GM21786 (cell line): ENCODE data around the gene SLC22A23.
A peak's percentile ranks its signal among the peaks of the same experiment; 100 is the strongest.

Source experiments
- ATAC-seq: cut with Tn5 transposase; IDR thresholded peaks from one replicate; pipeline ENCODE4 v1.9.1; 2021; ENCODE audit not compliant: unreplicated experiment

Gene SLC22A23

DNA sequence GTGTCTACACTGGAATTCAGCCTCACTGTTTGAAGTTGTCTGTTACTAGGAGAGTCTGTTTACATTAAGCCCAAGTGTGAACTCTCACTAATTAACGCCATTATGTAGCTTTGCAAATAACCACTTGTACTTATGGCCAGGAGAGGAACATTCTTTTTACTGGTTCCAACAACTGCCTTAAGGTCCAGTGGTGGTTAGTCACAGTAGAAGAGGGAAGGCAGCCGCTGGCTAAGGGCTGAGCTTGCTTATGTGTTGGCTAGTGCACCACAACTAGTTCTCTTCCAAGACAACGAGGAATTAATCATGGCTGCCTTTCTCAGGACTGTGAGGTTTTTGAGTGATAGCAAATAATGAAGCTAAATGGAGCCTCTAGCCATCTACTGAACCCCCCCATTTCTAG, 14.9 kb upstream of the SLC22A23 start:
- no peak for ATAC-seq

DNA sequence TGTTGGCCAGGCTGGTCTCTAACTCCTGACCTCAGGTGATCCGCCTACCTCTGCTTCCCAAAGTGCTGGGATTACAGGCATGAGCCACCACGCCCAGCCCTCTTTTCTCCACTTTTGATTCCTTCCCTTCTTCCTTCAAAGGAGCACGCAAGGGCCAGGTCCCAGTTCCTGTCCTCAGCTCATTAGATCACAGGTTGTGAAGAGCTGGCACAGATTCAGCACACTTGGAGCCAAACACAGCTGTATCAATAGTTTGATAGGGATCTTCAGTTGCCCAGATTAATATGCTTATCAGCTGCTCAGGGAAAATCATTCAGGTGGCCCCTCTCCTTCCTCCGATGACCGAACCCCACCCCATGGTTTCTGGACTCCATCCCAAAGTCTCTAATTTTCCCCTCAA, 14.4 kb upstream of the SLC22A23 start:
- ATAC-seq: no peak

DNA sequence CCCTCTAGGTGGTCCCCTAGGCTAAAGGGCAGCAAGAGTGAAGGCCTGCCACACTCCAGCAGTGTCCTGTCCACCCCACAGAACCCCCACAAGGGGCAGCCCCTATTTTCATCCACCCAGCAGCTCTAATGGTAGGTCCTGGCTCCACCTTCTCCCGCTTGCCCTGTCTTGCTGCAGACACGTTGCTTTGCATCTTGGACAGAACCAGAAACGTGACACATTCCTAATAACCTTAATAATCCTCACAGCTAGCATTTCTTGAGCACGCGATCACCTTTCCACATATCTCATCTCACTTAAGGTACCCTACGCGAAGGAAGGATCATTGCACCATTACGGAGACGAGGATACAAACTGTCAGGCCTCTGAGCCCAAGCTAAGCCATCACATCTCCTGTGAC, 11.7 kb upstream of the SLC22A23 start:
- no peak for ATAC-seq

DNA sequence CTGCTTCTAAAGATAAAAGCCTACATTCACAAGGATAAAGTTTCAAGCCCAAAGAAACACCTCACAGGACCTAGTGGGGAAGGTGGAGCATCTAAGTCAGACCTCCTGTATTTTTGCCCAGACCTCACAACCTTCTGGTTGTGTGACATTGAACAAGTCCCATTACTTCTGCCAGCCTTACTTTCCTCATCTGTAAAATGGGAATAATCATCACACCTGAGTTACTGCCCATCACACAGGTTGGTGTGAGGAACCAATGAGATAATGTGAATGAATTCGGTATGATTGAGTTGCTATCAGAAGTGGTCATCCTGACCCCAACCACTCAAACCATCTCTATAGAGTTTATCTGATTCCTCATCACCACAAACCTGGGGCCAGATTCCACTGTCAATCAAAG, 11.1 kb upstream of the SLC22A23 start:
- ATAC-seq: no peak

DNA sequence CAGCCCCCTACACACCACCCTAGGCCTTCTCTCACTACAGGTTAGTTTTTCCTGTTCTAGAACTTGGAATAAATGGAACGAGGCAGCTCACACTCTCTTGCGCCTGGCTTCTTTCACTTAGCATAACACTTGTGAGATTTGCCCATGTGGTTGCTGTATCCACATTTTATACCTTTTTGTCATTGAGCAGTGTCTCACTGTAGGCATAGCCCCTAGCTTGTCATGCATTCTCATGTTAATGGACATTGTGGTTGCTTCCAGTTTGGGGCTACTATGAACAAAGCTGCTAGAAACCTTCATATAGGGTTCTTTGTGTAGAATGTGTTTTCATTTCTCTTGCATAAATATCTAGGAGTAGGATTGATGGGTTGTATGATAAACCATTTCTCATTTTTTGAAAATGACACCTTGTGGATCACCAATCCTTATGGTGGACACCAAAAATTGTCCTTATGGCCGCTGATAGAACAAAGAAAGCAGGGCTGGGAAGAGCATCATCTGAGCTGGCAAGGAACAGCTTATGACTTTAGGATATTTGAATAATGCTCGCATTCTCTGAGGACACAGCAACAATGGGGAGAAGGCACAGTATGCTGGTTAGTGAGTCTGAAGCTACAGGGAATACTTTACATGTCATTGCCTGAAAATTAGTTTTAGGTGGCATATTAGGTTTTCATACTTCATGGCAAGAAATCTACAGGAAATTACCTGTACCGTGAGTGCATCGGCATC, 9.8 kb upstream of the SLC22A23 start:
- ATAC-seq: no peak

DNA sequence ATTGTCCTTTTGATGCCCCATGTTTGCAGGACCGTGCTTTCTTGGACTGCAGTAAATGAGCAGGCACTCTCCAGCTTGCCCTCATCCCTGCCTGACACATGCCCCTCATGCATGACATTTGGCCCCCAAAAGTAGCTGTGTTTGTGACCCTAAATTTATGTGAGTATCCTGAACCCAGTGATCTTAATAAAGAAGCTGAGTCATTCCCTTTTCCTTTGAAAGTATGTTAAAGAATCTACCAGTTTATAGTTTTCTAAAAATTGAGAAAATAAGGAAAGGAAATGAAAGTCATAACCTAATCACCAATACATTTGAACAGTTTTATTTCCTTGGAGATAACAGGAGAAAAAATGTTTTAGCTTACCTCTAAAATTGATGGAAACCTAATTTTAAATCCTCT, 3.4 kb upstream of the SLC22A23 start:
- ATAC-seq: no peak

DNA sequence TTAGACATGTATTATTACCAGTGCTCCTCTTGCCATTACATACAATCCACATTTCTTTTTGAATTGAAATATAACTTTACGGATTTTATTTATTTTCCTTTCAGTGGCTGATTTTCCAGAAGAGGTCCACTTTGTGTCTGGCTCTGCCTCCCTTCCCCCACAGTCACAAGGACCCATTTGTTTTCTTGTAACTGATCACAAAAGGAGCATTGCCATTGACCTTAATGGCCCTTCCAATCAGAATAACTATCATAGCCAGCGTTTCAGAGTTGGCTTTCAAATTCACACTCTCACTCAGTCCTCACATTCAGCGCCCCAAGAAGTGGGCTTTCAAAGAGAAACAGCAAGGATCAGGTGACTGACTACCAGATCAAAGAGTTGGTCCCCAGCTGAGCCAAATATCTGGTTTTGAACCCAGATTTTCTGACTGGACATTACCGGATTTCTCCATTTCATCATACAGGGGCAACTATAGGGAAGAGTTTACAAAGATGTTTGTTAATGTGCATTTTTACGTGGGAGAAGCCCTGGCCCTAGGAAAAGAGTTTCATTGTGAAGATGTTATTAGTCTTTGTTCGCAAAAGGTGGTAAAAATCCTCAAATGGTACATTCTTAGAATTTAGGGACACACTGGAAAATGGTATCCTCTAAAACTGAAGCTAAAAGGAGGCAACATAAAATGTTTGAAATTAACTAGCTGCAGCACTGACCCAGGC, 2.0 kb upstream of the SLC22A23 start:
- ATAC-seq: no peak

DNA sequence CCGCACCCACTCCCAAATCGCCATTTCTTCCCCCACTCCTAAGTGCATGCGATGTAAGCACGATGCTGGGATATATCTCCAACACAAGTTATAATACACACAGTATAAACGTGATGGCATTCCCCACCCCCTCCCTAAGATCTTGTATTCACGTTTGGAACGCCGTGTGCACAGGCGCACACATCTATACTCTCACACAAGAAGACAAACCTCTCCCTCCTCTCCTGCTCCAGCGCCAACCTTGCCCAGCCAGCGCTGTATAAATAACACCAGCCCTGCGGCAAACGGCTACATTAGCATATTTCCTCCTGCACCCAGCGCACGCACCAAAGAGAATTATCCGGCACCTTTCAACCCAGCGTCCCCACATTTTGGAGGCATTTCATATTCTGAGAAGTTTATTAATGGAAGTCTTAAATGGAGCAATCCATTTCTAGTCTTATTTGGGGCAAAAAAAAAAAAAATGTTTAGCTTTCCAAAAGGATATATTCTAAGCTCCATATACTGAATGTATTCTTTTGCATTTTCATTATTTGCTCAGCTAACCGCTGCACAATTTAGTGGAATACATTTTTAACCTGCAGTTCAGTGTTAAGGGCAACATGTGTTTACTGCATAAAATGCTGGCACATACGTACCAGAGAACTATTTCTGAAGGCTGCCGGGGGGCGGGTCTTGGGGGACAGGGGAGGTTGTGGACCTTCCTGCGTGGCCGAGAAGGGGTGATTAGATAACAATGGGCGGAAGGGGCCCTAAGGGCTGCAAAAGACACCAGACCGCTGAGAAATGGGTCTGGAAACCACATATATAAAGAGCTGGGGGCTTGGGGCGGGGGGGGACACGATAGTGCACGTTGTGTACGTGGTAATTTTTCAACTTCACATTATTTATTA, 1.1 kb upstream of the SLC22A23 start:
- ATAC-seq: no peak

DNA sequence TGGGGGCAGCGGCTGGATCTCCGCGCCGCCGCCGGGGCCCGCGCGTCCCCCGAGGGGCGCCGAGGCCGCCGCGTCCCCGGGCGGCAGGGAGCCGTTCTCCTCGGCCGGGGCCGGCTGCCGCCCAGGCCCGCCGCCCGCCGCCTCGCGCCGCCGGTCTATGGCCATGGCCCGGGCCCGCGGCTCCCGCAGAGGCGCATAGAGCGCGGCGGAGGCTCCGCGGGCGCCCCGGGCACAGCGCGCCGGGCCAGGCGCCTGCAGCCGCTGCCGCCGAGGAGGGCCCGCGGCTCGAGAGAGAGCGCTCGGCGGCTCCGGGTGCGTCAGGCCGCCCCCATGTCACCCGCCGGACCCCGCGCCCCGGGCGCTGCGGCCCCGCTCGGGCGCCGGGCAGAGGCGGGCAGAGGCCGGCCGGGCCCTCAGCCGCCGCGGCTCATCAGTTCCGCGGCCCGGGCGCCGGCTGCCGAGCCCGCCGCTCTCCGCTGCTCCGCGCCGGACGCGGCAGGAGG, 404 bp downstream of the SLC22A23 start:
- ATAC-seq: peak; percentile 25

DNA sequence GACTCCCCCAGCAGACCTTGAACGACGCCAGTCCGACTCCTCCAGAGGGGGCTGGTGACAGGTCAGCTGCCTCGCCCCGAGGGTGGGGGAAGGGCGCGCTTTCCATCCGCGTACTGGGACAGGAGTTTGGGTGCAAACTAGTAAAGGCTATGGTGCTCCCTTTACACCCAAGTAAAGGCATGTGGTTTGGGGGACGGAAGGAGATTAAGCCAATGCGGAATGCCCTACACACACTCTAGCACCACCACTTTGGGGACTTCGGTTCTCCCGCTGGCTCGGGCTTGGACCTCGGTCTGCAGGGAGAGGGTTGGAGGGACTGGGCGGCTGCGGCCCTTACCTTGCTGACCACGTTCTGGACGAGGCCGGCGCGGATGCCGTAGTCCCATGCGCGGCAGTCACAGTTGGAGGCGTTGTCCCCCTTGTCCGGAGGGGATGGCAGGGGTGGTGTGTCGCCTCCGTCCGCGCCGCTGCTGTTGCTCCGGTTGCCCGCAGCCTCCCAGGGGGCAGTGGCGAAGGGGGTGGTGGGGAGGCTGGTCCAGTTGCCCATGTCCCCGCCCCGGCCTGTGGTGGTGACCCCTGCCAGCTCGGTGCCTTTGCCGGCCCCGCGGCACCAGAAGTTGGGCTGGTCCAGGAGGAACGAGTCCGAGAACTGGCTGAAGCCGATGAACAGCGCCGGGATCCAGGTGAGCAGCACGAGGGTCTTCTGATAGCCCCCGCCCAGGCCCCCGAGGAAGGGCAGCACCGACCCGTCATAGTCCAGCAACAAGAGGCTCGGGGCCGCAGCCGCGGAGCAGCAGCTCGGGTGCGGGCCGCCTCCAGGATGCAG, 1.1 kb downstream of the SLC22A23 start:
- ATAC-seq: no peak

DNA sequence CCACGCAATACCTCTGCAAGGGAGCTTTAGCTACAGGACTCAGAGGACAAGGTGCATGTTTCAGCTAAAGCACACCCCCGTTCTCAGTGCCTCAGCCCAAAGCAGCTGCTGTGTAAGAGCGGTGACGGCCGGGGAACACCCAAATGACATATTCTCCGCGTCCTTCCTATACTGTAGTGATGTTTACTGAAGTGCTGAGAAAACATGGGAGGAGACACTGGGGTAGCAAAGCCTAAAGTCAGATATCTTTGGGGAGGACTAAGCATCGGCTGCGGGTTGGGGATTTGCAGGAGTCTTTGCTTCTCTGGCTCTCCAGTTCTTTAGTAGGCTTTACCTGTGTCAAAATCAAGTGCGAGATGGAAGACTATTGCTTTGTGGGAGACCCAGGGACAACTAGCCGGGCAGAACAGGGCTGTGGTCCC, 1.7 kb downstream of the SLC22A23 start:
- no peak for ATAC-seq

DNA sequence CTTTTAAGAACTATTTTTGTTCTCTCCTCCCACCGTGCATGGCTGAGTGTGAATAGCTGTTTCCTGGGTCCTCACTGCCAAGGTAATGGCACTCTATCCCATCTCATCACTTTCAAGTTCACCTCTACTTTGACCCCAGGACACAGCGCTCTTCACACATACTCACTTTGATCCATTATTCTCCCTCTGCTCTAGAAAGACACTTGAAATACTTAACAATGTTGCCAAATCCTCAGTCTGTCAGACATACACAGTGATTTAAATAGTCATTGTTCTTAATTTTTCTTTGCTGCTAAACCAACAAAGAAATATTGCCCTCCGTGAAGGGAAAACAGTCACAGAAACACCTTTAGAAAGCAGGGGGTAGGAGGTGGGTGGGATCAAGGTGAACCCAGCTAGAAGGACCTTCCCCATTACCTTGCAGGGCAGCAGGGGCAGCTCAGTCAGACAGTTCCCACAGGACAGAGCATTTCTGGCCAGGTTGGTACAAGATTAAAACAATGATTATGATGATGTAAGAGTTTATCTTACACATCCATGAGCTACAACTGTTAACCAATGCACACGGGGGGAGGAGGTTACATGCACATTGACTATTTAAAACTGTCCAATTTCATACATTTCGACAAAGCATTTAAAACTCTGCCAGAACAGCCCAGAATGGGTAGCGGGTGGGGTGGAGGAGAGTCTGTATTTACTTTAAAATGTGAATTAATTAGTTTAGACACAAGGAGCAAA, 2.4 kb downstream of the SLC22A23 start:
- ATAC-seq: no peak

DNA sequence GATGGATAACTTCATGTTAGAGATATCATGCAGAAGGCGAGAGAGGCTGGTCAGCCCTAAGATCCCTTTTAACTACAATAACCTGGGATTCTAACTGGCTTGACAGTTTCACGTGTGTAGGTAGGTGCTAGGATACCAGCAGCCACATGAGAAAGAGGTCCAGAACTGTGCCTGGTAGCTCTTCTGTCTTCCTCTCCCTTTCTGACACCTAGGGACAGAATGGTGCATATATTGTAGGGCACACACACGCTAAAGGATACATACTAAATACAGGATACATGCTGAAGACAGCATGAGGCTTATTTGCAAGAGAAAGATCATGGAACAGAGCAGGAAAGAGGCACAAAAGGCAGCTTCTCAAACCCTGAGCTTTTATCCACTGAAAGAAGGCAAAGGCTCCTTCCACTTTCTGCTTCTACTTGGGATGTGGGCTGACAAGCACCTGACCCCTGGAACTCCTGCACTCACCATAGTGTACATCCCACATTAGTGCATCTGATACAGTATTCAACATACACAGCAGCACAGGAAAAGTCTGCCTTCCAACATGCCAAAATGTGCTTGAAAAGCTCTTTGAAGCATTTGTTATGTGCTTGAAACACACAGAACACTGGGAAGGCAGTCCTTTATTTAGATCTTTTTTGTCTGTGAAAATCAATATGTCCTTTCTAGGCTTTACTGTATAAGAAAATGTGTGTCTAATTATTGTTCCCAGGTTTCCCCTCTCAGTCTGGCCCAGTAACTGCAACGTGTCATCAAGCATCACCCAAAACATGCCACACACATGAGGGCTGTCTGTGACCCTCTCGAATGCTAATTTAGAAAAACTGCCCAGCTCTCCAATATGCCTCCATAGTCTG, 3.2 kb downstream of the SLC22A23 start:
- no peak for ATAC-seq

DNA sequence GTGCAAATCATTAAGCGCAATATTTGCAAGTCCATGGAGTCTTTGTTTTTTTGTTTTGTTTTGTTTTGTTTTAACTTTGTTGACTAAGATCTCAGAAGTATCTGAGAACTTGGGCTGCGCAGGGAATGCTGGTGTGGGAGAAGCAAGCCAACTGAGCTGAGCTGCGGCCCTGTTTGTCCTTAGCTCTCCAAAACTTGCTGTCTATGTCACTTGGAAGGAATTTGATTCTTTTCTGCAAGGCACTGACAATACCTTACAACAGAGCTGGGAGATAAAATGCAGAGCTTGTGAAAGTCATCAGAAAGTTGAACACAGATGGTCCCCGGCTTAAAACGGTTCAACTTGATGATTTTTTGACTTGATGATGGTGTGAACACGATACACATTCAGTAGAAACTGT, 5.4 kb downstream of the SLC22A23 start:
- ATAC-seq: no peak

DNA sequence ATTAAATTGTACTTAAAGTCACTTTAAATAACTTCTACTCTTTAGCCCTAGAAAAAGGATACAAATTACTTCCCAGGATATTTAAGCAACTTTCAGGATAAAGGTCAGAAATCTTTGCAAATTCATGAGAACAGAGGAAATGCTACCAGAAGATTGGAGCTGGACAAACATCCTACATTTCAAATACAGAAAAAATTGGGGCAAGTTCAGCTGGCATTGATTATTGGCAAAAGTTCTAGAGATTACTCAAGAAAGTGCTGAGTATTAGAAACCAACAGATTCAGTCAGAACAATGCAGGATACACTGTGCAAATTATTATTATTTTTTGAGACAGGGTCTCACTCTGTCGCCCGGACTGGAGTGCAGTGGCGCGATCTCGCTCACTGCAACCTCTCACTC, 6.0 kb downstream of the SLC22A23 start:
- ATAC-seq: no peak

DNA sequence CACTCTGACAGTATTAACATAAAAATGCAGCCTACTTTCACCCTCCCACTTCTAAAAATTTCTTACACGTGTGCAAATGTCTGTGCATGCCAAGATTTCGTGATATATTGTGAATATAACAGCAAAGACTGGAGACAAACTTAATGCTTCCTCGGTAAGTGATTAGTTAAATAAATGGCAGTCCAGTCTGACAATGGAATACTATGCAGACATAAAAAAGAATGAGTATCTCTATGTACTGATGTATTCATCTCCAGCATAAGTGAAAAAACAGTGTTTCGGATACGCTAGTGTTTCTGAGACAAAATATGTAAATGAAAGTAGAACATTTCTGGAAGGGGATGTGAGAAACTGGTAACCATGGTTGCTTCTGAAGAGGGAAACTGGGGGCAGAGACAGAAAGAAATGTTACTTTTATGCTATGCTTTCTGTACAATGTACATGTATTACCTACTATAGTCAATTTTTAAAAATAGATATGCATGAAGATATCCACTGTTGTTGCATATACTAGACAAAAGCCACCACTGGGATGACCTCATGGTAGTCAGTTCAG, 7.0 kb downstream of the SLC22A23 start:
- ATAC-seq: no peak

DNA sequence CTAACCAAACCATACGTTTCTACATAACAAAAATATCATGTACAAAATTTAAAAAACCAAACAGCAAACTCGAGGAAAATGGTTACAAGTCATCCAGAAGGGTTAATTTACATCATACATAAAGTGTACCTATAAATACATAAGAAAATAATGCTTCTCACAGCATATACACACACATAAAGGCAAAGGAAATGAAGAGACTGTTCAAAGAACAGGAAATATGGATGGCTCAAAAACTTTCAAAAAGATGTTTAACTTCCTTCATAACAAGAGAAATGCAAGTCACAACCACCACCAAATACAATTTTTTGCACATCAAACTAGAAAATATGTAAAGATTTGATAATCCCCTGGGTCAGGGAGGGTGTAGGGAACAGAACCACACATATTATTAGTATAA, 7.5 kb downstream of the SLC22A23 start:
- ATAC-seq: no peak

DNA sequence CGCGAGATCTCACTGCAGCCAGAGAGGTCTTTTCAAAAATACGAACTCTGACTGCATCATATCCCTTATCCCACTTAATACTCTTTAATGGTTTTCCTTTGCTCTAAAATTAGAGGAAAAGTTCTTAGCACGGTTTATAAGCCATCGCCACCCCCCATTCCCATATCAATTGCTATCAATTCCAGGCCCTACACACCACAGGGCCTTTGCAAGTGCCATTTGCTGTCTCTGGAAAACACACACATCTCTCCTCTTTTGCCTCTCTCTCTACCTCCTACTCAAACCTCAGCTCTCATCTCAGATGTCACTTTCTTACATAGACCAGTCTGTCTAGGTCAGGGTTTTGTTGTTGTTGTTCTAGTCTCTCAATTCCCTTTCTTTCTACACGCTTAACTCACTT, 9.8 kb downstream of the SLC22A23 start:
- ATAC-seq: no peak

DNA sequence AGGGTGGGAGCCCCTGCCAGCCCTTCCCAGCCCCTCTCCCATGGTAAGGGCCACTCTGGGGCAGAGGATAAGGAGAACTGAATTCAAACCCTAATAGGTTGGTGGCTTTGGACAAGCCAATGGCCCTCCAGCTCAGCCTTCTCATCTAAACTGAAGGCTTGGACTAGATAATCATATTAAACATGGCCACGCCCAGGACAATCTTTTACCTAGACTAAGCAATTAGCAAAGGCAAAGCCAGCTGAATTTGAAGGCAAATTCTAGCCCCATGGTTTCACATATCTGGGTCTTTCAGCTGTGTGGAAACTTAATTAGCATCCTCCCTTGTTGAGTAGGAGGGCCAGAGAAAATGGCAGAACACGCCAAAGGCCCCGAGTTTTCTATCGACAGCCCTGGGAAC, 10.7 kb downstream of the SLC22A23 start:
- no peak for ATAC-seq
